ENCODE results near the gene SSUH2. TPM values are rescaled to one million over a fixed set of nuclear protein-coding genes. Genes with fewer than 3 reads are reported as not detected.

SSUH2 gene
- total RNA-seq, 2 experiments from 2014 or later, result 0.16 TPM; not detected in 1

- POLR2A ChIA-PET, result no interaction called here
- BruUV-seq (replicated peaks), result no TSS peak
- CTCF ChIA-PET (ENCODE audit: unreplicated experiment), result no interaction called here
- Histone ChIP-seq H3K36me3 (ENCODE audit: insufficient read depth, low read length) (no peaks in the 10 kb centered on the region), H4K20me1 (ENCODE audit: insufficient read depth, low read length) (no peaks in the 10 kb centered on the region), H3K4me1 (ENCODE audit: insufficient read depth, low read length, poor library complexity, severe bottlenecking) (no peaks in the 10 kb centered on the region), H3K4me2 (ENCODE audit: low read length) (no peak overlapping the region), H3K79me2 (ENCODE audit: insufficient read depth, low read depth, low read length) (no peaks in the 10 kb centered on the region), H3K27ac (ENCODE audit: low read depth, low read length, poor library complexity, severe bottlenecking) (no peak overlapping the region), H3K9me3 (ENCODE audit: low read length) (no peaks in the 10 kb centered on the region), H2AFZ (ENCODE audit: low read length) (no peak overlapping the region), H3K9me2 (ENCODE audit: insufficient read depth, low read length) (no peaks in the 10 kb centered on the region), H3K4me3 (ENCODE audit: low read depth, low read length, poor library complexity, severe bottlenecking) (no peak overlapping the region)
- intact Hi-C loops (cut with micrococcal nuclease; ENCODE audit: unreplicated experiment), result no loop called here
- DNase-seq (ENCODE audit: low spot score), result no peak
- TF ChIP-seq CTCF (conservative IDR thresholded peaks at IDR 0.05; ENCODE audit: low read length) (no peak), EZH2phosphoT487 (IDR thresholded peaks at IDR 0.05; ENCODE audit: borderline replicate concordance, low read depth, low read length) (no peak)
Observed at GRCh38 chr3:8579096-8579495, 65.5 kb downstream of the SSUH2 start.

- no peaks in the 10 kb centered on the region for H3K4me1 ChIP-seq (ENCODE audit: insufficient read depth, low read length, poor library complexity, severe bottlenecking)
- no peaks in the 10 kb centered on the region for H3K9me3 ChIP-seq (ENCODE audit: low read length)
- no peak overlapping the region for H3K4me2 ChIP-seq (ENCODE audit: low read length)
- intact Hi-C loops (cut with micrococcal nuclease; ENCODE audit: unreplicated experiment), result no loop called here
- no peaks in the 10 kb centered on the region for H3K36me3 ChIP-seq (ENCODE audit: insufficient read depth, low read length)
- H3K9me2 ChIP-seq (ENCODE audit: insufficient read depth, low read length), result no peaks in the 10 kb centered on the region
- no peaks in the 10 kb centered on the region for H4K20me1 ChIP-seq (ENCODE audit: insufficient read depth, low read length)
- no peaks in the 10 kb centered on the region for H3K79me2 ChIP-seq (ENCODE audit: insufficient read depth, low read depth, low read length)
- H2AFZ ChIP-seq (ENCODE audit: low read length), result no peak overlapping the region
- BruUV-seq (replicated peaks), result no TSS peak
- TF ChIP-seq EZH2phosphoT487 (IDR thresholded peaks at IDR 0.05; ENCODE audit: borderline replicate concordance, low read depth, low read length), result no peak
- no peak for TF ChIP-seq CTCF (conservative IDR thresholded peaks at IDR 0.05; ENCODE audit: low read length)
- DNase-seq (ENCODE audit: low spot score), result no peak
- H3K27ac ChIP-seq (ENCODE audit: low read depth, low read length, poor library complexity, severe bottlenecking), result no peak overlapping the region
- POLR2A ChIA-PET, result no interaction called here
- CTCF ChIA-PET (ENCODE audit: unreplicated experiment), result no interaction called here
- no peak overlapping the region for H3K4me3 ChIP-seq (ENCODE audit: low read depth, low read length, poor library complexity, severe bottlenecking)
Observed at GRCh38 chr3:8578282-8578681, 66.3 kb downstream of the SSUH2 start.

- Histone ChIP-seq H3K4me2 (ENCODE audit: low read length) (no peak overlapping the region), H3K4me1 (ENCODE audit: insufficient read depth, low read length, poor library complexity, severe bottlenecking) (no peaks in the 10 kb centered on the region), H3K9me2 (ENCODE audit: insufficient read depth, low read length) (no peaks in the 10 kb centered on the region), H3K27ac (ENCODE audit: low read depth, low read length, poor library complexity, severe bottlenecking) (no peak overlapping the region), H3K4me3 (ENCODE audit: low read depth, low read length, poor library complexity, severe bottlenecking) (no peak overlapping the region), H4K20me1 (ENCODE audit: insufficient read depth, low read length) (no peaks in the 10 kb centered on the region), H2AFZ (ENCODE audit: low read length) (no peak overlapping the region), H3K9me3 (ENCODE audit: low read length) (no peaks in the 10 kb centered on the region), H3K79me2 (ENCODE audit: insufficient read depth, low read depth, low read length) (no peaks in the 10 kb centered on the region), H3K36me3 (ENCODE audit: insufficient read depth, low read length) (no peaks in the 10 kb centered on the region)
- POLR2A ChIA-PET, result no interaction called here
- intact Hi-C loops (cut with micrococcal nuclease; ENCODE audit: unreplicated experiment), result no loop called here
- BruUV-seq (replicated peaks), result no TSS peak
- TF ChIP-seq CTCF (conservative IDR thresholded peaks at IDR 0.05; ENCODE audit: low read length) (no peak), EZH2phosphoT487 (IDR thresholded peaks at IDR 0.05; ENCODE audit: borderline replicate concordance, low read depth, low read length) (no peak)
- CTCF ChIA-PET (ENCODE audit: unreplicated experiment), result no interaction called here
- no peak for DNase-seq (ENCODE audit: low spot score)
Observed at GRCh38 chr3:8576841-8577571, 67.6 kb downstream of the SSUH2 start.

Data from OCI-LY7 (cell line).